HG03135 (cell line): Measurements from ENCODE around the gene ST3GAL5.

Source experiments
- ATAC-seq: cut with Tn5 transposase; IDR thresholded peaks from one replicate; pipeline ENCODE4 v1.9.1; 2021; ENCODE audit warnings: mild to moderate bottlenecking, moderate library complexity; ENCODE audit not compliant: unreplicated experiment

The ST3GAL5 gene

DNA sequence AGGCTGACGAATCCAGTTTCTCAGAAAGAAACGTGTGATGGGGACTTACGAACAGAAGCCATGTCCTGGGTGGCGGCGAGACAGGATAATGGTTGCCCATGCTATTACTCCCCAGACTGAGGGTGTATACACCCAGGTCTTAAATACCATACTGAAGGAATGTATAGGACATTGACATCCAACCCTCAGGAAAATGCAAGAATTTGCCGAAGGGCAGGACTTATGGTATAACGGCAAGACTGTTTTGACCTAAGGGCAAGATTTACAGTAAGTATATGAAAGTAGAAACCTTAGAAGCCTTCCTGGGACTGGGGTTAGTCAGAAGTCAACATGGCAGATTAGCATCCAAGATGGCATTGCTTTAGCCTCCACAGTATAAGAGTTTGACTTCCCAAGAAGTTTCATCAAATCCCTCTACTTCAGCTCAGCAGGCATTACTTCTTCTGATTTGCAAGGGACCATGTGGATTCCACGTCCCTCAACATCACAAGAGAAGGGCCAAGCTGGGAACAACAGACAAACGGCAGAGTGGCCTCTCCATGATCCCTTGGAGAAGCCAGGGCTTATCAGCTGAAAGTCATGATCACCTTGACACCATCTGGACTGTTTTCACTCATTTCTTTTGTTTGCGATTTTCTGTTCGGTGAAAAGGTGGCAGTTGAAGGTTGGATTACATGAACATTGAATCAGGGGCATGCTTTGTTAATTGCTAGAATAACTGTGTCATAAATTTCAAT, 21.1 kb downstream of the ST3GAL5 start:
- ATAC-seq = no peak

GRCh38 chr2:85867121-85867520, 21.7 kb downstream of the ST3GAL5 start:
- no peak for ATAC-seq

DNA sequence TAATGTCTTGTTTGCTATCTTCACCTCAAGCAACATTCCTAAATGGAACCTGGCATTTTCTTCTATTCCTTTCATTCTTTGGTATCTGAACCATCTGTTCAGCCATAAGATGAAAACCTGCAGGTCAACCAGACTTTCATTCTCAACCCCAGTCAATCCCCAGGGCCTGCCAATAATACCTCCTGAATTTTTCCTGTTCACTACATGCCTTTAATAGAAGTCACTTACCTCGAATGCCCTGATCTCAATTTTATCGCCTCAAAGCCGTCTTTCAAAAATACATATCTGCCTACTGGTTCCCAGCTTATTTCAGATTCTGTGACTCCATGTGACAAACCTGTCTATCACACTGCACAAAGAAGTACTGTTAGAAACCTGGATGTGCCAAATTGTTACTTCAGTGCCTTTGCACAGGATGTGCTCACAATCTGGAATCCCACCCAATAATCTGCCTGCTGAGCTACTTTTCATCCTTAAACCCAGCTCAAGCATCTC, 22.6 kb downstream of the ST3GAL5 start:
- no peak for ATAC-seq

- ATAC-seq = peak; percentile 56
Observed at GRCh38 chr2:85865539-85866164, 23.1 kb downstream of the ST3GAL5 start.

DNA sequence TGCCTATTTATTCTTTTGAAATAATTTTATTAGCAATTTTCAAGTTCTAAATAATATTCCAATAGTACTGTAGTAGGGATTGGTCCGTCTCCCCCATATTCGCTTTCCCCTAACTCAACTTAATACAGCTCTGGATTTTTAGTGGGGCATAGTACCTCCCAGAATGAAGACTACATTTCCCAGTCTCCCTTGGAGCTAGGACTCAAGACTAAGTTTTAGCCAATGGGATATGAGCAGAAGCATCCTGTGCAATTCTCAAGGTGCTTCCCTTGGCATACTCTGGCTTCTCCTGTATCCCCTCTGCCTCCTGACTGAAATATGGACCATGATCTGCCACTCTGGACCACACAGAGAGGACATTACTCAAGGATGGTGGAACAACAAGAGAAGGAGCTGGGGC, 24.1 kb downstream of the ST3GAL5 start:
- ATAC-seq = no peak

DNA sequence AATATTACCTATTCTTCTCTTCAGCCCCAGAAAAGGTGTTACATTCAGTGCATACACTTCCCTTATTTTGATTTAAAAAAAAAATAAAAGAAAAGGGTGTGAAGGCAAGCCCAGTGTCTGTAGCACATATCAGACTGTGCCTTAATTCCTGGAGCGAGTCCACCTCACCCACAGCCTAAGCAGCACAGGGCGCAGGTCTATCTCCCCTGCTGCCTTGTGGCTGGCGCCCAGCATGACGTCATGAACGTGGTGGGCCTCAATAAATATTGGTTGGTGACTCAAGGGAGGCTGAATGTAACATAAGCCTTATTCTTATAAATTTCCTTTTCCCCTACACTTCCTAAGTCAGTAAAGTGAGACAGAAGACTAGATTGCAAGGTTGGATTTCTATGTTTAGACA, 26.4 kb downstream of the ST3GAL5 start:
- ATAC-seq = no peak

DNA sequence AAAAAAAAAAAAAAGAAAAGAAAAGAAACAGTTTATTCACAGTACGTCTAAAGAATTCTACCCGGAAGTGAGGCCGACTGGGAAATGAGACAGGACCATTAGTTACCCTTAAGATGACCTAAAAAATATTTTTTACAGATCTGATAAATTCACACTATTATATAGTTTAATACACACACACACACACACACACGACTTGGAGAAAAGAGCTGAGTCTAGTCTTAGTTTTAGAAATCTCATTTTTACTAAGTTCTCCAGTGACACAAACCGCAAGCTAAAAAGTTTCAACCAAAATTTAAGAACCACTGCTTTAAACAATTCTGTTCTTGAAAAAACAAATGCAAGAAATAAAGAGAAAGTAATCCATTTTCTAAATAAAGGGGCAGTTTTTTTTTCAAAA, 27.1 kb downstream of the ST3GAL5 start:
- ATAC-seq = no peak

DNA sequence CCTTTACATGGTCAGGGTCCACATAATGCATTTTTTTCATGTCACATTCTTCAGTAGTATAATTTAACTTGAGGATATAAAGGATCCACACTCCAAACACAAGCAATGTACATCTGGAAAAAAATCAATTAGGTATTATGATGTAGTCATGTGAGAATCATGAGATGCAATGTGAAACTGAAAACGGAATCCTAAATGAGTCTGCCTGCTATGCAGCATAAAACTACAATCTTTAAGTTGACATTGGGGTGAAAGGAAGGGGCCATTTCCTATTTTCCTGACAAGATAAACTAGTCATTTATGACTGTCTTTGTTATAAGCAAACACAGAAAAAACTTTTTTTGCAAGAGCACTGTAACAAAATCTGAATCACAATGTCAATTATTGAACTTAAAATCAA, 27.6 kb downstream of the ST3GAL5 start:
- ATAC-seq = peak; percentile 44

- ATAC-seq = no peak
Observed at GRCh38 chr2:85858841-85859240, 29.9 kb downstream of the ST3GAL5 start.

- no peak for ATAC-seq
Observed at GRCh38 chr2:85854897-85855296, 33.9 kb downstream of the ST3GAL5 start.

GRCh38 chr2:85854166-85854509, 34.7 kb downstream of the ST3GAL5 start:
- ATAC-seq = peak; percentile 17

DNA sequence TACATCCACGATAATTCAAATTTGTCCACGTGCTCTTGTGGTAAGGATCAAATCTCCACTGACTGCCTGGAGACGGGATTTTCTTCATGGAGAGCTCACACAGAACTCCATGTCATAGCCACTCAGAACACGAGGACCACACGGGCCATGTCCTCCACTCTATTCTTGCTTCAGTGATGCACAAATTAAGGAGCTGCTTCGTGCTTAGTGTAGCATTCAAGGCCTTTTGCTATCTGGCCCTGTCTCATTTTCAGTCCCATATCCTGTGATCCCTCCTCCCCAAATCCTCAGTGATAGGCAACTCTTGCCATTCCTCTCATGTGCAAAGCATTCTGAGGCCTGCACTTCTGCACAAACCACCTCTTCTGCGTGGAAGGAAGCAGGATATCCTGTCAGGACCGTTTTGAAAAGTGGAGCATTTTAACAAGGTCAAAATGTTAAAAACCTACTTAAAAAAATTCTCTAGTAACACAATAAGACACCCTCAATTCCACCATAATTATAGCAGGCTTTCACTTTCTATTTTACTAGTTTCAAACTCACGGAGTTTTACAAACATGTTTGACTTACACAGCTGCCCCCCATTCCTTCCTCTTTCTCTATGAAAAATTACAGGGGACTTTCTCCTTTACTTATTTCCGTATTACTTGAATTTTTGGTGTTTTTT, 35.2 kb downstream of the ST3GAL5 start:
- ATAC-seq = peak; percentile 50

GRCh38 chr2:85852937-85853498, 35.8 kb downstream of the ST3GAL5 start:
- peak; percentile 74 for ATAC-seq

GRCh38 chr2:85852152-85852840, 36.5 kb downstream of the ST3GAL5 start:
- ATAC-seq = no peak

GRCh38 chr2:85851253-85852151, 37.3 kb downstream of the ST3GAL5 start:
- no peak for ATAC-seq

- no peak for ATAC-seq
Observed at GRCh38 chr2:85850451-85850850, 38.3 kb downstream of the ST3GAL5 start.

GRCh38 chr2:85847051-85847588, 41.7 kb downstream of the ST3GAL5 start:
- no peak for ATAC-seq

DNA sequence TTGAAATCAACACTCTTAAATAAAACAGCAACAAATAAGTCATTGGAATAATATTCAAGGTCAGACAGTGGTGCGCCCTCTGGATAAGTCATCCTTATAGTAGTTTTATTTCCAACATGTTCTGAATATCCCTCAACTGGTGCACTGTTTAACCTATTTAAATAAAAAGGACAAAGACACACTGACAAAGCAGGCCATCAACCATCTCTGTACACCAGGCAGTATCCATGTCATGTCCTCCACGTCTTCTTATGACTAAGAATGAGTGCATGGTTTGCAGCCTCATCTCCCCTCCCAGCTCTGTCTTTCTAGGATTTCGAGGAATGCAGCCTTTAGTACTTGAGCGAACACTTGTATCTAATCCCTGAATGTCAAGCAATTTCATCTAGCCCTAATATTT, 42.4 kb downstream of the ST3GAL5 start:
- ATAC-seq = no peak

DNA sequence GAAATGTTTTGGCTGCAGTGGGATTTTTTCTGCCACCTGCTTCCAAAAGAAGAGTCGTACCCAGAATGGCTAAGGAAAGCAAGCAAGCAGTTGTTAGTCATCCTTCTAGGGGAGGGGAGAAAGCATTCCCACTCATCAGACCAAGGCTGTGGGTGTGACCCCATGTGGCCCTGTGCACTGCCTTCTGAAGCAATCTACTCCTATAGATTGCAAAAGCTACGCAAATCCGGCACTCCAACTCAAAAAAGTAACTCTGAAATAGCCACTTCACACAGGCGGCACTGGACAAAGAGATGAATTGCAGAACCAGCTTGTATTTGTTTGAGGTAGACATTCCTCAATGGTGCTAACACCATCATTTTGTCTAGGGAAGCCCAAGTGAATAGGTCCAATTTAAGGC, 44.3 kb downstream of the ST3GAL5 start:
- ATAC-seq = no peak

DNA sequence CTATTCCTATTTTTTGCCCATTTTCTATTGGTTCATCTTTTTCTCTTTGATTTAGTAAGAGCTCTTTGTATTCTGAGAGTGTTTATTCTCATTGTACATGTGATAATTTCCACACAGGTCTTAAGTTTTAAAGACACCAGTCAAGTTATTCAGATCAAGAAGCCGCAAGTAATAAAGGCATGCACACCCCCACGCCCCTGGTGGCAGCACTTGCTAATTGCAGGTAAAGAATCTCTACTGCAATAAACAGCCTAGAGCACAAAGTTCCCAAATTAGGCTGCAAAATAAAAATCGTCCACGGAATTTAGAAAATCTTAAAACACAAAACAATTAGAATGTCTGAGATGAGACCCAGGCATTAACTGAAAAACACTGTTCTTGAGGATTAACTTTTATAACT, 45.2 kb downstream of the ST3GAL5 start:
- ATAC-seq = no peak
